GM23248 (cell line): Measurements from ENCODE around the gene TAX1BP3. TPM values are rescaled to one million over a fixed set of nuclear protein-coding genes. Genes with fewer than 3 reads are reported as not detected.

Source experiments
- DNase-seq: peaks from one replicate; pipeline ENCODE4 v3.0.0-alpha.2; 2015
- H2AFZ ChIP-seq: fragments of 200-600 bp; sonication (generic); 2 replicates; pipeline ENCODE4 v1.6.1; 2016; ENCODE audit warnings: antibody characterized with exemption
- H3F3A ChIP-seq: fragments of 200-600 bp; sonication (generic); 2 replicates; pipeline ENCODE4 v1.6.1; 2016; ENCODE audit warnings: mild to moderate bottlenecking, antibody characterized with exemption, mixed run types; ENCODE audit not compliant: insufficient read depth
- H3K27ac ChIP-seq: fragments of 200-600 bp; sonication (generic); 2 replicates; pipeline ENCODE4 v1.5.1; 2016; ENCODE audit warnings: mild to moderate bottlenecking
- H3K27me3 ChIP-seq: fragments of 200-600 bp; sonication (generic); replicated peaks from 2 replicates; pipeline ENCODE4 v1.6.1; 2016; ENCODE audit warnings: mild to moderate bottlenecking; ENCODE audit not compliant: insufficient read depth
- H3K36me3 ChIP-seq: fragments of 200-600 bp; sonication (generic); 2 replicates; pipeline ENCODE4 v1.6.1; 2016; ENCODE audit warnings: low read depth, mild to moderate bottlenecking
- H3K4me1 ChIP-seq: fragments of 200-600 bp; sonication (generic); 2 replicates; pipeline ENCODE4 v1.6.1; 2016; ENCODE audit warnings: mild to moderate bottlenecking; ENCODE audit not compliant: insufficient read depth
- H3K4me2 ChIP-seq: fragments of 200-600 bp; sonication (generic); one replicate; pipeline ENCODE4 v1.6.1; 2016; ENCODE audit warnings: mild to moderate bottlenecking; ENCODE audit not compliant: unreplicated experiment
- H3K4me3 ChIP-seq: fragments of 200-600 bp; sonication (generic); 2 replicates; pipeline ENCODE4 v1.5.1; 2016; ENCODE audit warnings: mild to moderate bottlenecking
- H3K79me2 ChIP-seq: fragments of 200-600 bp; sonication (generic); 2 replicates; pipeline ENCODE4 v1.6.1; 2016; ENCODE audit warnings: mild to moderate bottlenecking; ENCODE audit not compliant: insufficient read depth
- H3K9ac ChIP-seq: fragments of 200-600 bp; sonication (generic); 2 replicates; pipeline ENCODE4 v1.6.1; 2016; ENCODE audit warnings: mild to moderate bottlenecking
- H3K9me2 ChIP-seq: fragments of 200-600 bp; sonication (generic); 2 replicates; pipeline ENCODE4 v1.6.1; 2016; ENCODE audit warnings: mixed run types, mild to moderate bottlenecking, moderate library complexity; ENCODE audit not compliant: insufficient read depth
- H3K9me3 ChIP-seq: fragments of 200-600 bp; sonication (generic); one replicate; pipeline ENCODE4 v1.6.1; 2017; ENCODE audit warnings: low read depth
- H4K20me1 ChIP-seq: fragments of 200-600 bp; sonication (generic); 2 replicates; pipeline ENCODE4 v1.6.0; 2016; ENCODE audit not compliant: insufficient read depth
- EZH2 ChIP-seq: fragments of 200-600 bp; sonication (generic); IDR thresholded peaks from 2 replicates; pipeline ENCODE4 v1.6.1; 2018; ENCODE audit warnings: antibody characterized with exemption, mild to moderate bottlenecking; ENCODE audit not compliant: insufficient read depth, poor library complexity, severe bottlenecking
- EZH2phosphoT487 ChIP-seq: fragments of 200-600 bp; sonication (generic); IDR thresholded peaks from 2 replicates; pipeline ENCODE4 v1.6.1; 2018; ENCODE audit warnings: antibody characterized with exemption, moderate library complexity, mild to moderate bottlenecking, low read depth; ENCODE audit not compliant: insufficient read depth
- WGBS, 2 experiments: methylation state at CpG; one replicate each; pipeline ENCODE4 v1.1.6; 2015 to 2017; ENCODE audit warnings: low lambda C conversion rate in 2 of 2, low coverage in 1 of 2; ENCODE audit errors: missing lambda C conversion rate in 2 of 2; 5-methylcytosine and 5-hydroxymethylcytosine counted together
- in situ Hi-C: fragments of 300-500 bp; cut with MboI; formaldehyde crosslinking; loops from 2 replicates; pipeline ENCODE4 v1.15.0; 2020
- polyA plus RNA-seq: library from polyadenylated mRNA; unstranded; fragments of >200 nt; fragmentation: Nextera tagmentation; extraction: Ambion mirVana; gene quantifications from 2 replicates; pipeline ENCODE4 v1.2.1, GENCODE V29; 2016
- total RNA-seq: library from RNA; depleted of rRNA; stranded (reverse); fragments of >200 nt; shearing (Covaris generic); gene quantifications from 2 replicates; pipeline ENCODE4 v1.2.3, GENCODE V29; 2014

The TAX1BP3 gene
- total and polyA plus RNA-seq, 2 experiments from 2014 or later: 331 to 418 TPM

GRCh38 chr17:3666516-3666915 is 1.9 kb downstream of the TAX1BP3 start:
- TF ChIP-seq EZH2 (no peak), EZH2phosphoT487 (no peak)
- Histone ChIP-seq H3K27me3 (no peaks in the 10 kb centered on the region), H3K79me2 (peaks cover 58% of the 10 kb centered on the region), H3K9me2 (no peaks in the 10 kb centered on the region), H3K36me3 (no peaks in the 10 kb centered on the region), H4K20me1 (no peaks in the 10 kb centered on the region), H3K9me3 (no peaks in the 10 kb centered on the region), H3K4me2 (peak overlapping the region; percentile 92), H3K9ac (peak overlapping the region; percentile 87), H2AFZ (no peak overlapping the region), H3K4me1 (peaks cover 16% of the 10 kb centered on the region), H3K27ac (0 out of 2 replicates have a peak overlapping the region, but pooled peaks have one; percentile 81), H3F3A (peaks cover 4% of the 10 kb centered on the region; the same call in 1 of the 2 replicates), H3K4me3 (peak overlapping the region; percentile 83)
- in situ Hi-C loops: no loop called here
- WGBS, 2 experiments: 34 to 39% methylated on average over 6 of the region's 6 CpGs
- DNase-seq: no peak

DNA sequence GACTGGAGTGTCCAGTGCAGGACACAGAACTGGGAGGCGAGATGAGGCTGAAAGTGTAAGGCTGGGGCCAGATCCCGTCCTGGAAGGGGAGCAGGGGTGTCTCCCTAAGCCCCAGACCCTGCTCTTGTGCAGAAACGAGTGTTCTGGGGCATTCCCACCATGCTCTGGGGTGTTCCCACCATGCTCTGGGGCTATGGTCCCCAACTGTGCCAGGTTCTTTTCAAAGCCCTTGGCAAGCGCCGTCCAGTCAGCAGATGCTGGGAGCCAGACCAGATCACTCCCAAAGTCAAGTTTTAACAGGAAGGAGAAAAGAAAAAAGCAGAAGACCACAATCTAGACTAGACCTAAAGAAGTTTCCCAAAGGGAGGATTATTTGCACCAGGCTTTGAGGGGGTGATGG is 2.5 kb downstream of the TAX1BP3 start:
- no peak for DNase-seq
- H4K20me1 ChIP-seq: no peaks in the 10 kb centered on the region
- peaks cover 53% of the 10 kb centered on the region for H3K79me2 ChIP-seq
- H3K4me2 ChIP-seq: peak overlapping the region; percentile 41
- no peak overlapping the region; the same call in 1 of the 2 replicates for H3K9ac ChIP-seq
- H3K9me2 ChIP-seq: no peaks in the 10 kb centered on the region
- TF ChIP-seq EZH2phosphoT487 (no peak), EZH2 (no peak)
- H3K27me3 ChIP-seq: no peaks in the 10 kb centered on the region
- 39 to 47% methylated on average over 5 of the region's 5 CpGs for WGBS, 2 experiments
- no peaks in the 10 kb centered on the region for H3K36me3 ChIP-seq
- in situ Hi-C loops: no loop called here
- peaks cover 4% of the 10 kb centered on the region; the same call in 1 of the 2 replicates for H3F3A ChIP-seq
- H3K4me3 ChIP-seq: 0 out of 2 replicates have a peak overlapping the region, but pooled peaks have one; percentile 15
- H3K4me1 ChIP-seq: peaks cover 16% of the 10 kb centered on the region
- no peak overlapping the region for H2AFZ ChIP-seq
- no peaks in the 10 kb centered on the region for H3K9me3 ChIP-seq
- no peak overlapping the region for H3K27ac ChIP-seq

GRCh38 chr17:3663102-3664011 is 5.0 kb downstream of the TAX1BP3 start:
- WGBS, 2 experiments: 89 to 90% methylated on average over 31 to 33 of the region's 33 CpGs
- Histone ChIP-seq H3K9me2 (no peaks in the 10 kb centered on the region), H3K4me3 (no peak overlapping the region), H3F3A (peaks cover 9% of the 10 kb centered on the region; the same call in 1 of the 2 replicates), H3K79me2 (peaks cover 31% of the 10 kb centered on the region), H3K27ac (no peak overlapping the region), H3K9me3 (no peaks in the 10 kb centered on the region), H3K36me3 (no peaks in the 10 kb centered on the region), H3K4me1 (peaks cover 18% of the 10 kb centered on the region), H4K20me1 (no peaks in the 10 kb centered on the region), H2AFZ (no peak overlapping the region), H3K4me2 (no peak overlapping the region), H3K9ac (no peak overlapping the region), H3K27me3 (no peaks in the 10 kb centered on the region)
- no peak for DNase-seq
- TF ChIP-seq EZH2 (no peak), EZH2phosphoT487 (no peak)
- in situ Hi-C loops: no loop called here

DNA sequence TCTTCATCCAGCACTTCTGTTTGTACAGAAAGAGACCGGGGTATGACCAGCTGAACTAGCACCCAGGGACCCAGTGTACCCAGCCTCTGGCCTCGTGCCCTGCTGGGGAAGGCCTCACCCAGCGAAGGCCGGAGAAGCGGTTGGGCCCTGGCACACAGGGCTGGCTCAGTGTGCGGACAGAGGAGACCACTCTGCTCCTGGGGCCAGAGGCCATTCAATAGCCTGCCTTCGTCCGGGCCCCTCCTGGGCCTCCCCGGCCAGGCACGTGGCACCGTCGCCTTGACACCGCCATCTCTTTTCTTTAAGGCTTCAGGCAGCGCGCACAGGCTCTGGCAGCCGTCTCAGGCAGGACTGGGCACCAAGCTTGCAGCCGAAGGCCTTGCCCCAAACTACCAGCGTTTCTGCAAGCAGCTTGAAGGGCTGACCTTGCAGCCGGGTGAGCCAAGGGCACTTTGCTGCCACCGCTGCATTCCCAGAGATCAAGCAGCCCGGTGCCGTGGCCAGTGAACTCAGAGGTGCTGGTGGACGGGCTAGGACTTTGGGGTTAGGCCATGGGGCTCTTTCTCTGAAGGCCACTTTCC is 8.0 kb downstream of the TAX1BP3 start:
- H3K4me2 ChIP-seq: no peak overlapping the region

More for the DNA sequence above, 8.0 kb downstream of the TAX1BP3 start:
- Histone ChIP-seq H3K4me3 (no peak overlapping the region), H3K27ac (peak overlapping the region; percentile 15; the same call in 1 of the 2 replicates), H3K4me1 (peaks cover 12% of the 10 kb centered on the region), H3K79me2 (peaks cover 9% of the 10 kb centered on the region; the same call in 1 of the 2 replicates), H3F3A (peaks cover 9% of the 10 kb centered on the region; the same call in 1 of the 2 replicates), H3K36me3 (no peaks in the 10 kb centered on the region), H3K9ac (no peak overlapping the region), H3K27me3 (no peaks in the 10 kb centered on the region), H3K9me2 (no peaks in the 10 kb centered on the region), H4K20me1 (no peaks in the 10 kb centered on the region), H2AFZ (no peak overlapping the region), H3K9me3 (no peaks in the 10 kb centered on the region)
- DNase-seq: no peak
- TF ChIP-seq EZH2 (no peak), EZH2phosphoT487 (no peak)
- in situ Hi-C loops: no loop called here
- 66 to 78% methylated on average over 23 of the region's 23 CpGs for whole genome bisulfite sequencing, 2 experiments
